ENCODE measurements around the gene ERCC5.

Gene ERCC5

GRCh38 chr13:102897371-102898138 is 51.7 kb downstream of the ERCC5 start:
- DNase-seq = no peak

GRCh38 chr13:102900193-102900608 is 54.4 kb downstream of the ERCC5 start:
- DNase-seq = no peak

- DNase-seq = no peak
These were observed 55.2 kb downstream of the ERCC5 start for GRCh38 chr13:102901056-102901455.

GRCh38 chr13:102901615-102902305 is 55.9 kb downstream of the ERCC5 start:
- DNase-seq = no peak

GRCh38 chr13:102902789-102903347 is 57.0 kb downstream of the ERCC5 start:
- no peak for DNase-seq

- peak; percentile 39 for DNase-seq
These were observed 58.0 kb downstream of the ERCC5 start for GRCh38 chr13:102903659-102904407.

- DNase-seq = no peak
These were observed 58.6 kb downstream of the ERCC5 start for GRCh38 chr13:102904408-102904862.

GRCh38 chr13:102905905-102906771 is 60.3 kb downstream of the ERCC5 start:
- DNase-seq = peak; percentile 85

- DNase-seq = no peak
These were observed 61.4 kb downstream of the ERCC5 start for GRCh38 chr13:102907016-102907756.

GRCh38 chr13:102907886-102908515 is 62.2 kb downstream of the ERCC5 start:
- no peak for DNase-seq

- DNase-seq = no peak
These were observed 64.1 kb downstream of the ERCC5 start for GRCh38 chr13:102909971-102910370.

GRCh38 chr13:102911336-102911735 is 65.5 kb downstream of the ERCC5 start:
- DNase-seq = no peak

GRCh38 chr13:102912599-102912998 is 66.8 kb downstream of the ERCC5 start:
- DNase-seq = no peak

GRCh38 chr13:102913914-102914313 is 68.1 kb downstream of the ERCC5 start:
- peak; percentile 92 for DNase-seq

- no peak for DNase-seq
These were observed 68.6 kb downstream of the ERCC5 start for GRCh38 chr13:102914339-102914930.

GRCh38 chr13:102915393-102915930 is 69.6 kb downstream of the ERCC5 start:
- DNase-seq = no peak

GRCh38 chr13:102917019-102917418 is 71.2 kb downstream of the ERCC5 start:
- no peak for DNase-seq

GRCh38 chr13:102922184-102922583 is 76.4 kb downstream of the ERCC5 start:
- DNase-seq = no peak
